Neural progenitor cell (in vitro differentiated cells): ENCODE results near the gene CBX1. TPM values are rescaled to one million over a fixed set of nuclear protein-coding genes. Genes with fewer than 3 reads are reported as not detected.
A peak's percentile ranks its signal among the peaks of the same experiment; 100 is the strongest.

Experiments
- DNase-seq: peaks from one replicate; pipeline ENCODE4 v3.0.0-alpha.2; 2016; ENCODE audit warnings: low spot score
- H2AFZ ChIP-seq: fragments of 200-600 bp; sonication (generic); replicated peaks from 2 replicates; pipeline ENCODE4 v1.6.1; 2016; ENCODE audit warnings: antibody characterized with exemption
- H3F3A ChIP-seq: fragments of 200-600 bp; sonication (generic); 2 replicates; pipeline ENCODE4 v1.6.1; 2016; ENCODE audit warnings: antibody characterized with exemption, low read depth
- H3K27ac ChIP-seq: fragments of 200-600 bp; sonication (generic); 2 replicates; pipeline ENCODE4 v1.5.1; 2016; ENCODE audit warnings: mild to moderate bottlenecking
- H3K27me3 ChIP-seq: fragments of 200-600 bp; sonication (generic); 2 replicates; pipeline ENCODE4 v1.6.1; 2016; ENCODE audit warnings: mild to moderate bottlenecking, moderate library complexity
- H3K36me3 ChIP-seq: fragments of 200-600 bp; sonication (generic); 2 replicates; pipeline ENCODE4 v1.5.1; 2016
- H3K4me1 ChIP-seq: fragments of 200-600 bp; sonication (generic); 2 replicates; pipeline ENCODE4 v1.6.1; 2016; ENCODE audit warnings: mixed run types
- H3K4me2 ChIP-seq: fragments of 200-600 bp; sonication (generic); 2 replicates; pipeline ENCODE4 v1.6.1; 2016
- H3K4me3 ChIP-seq: fragments of 200-600 bp; sonication (generic); 2 replicates; pipeline ENCODE4 v1.5.1; 2016
- H3K79me2 ChIP-seq: fragments of 200-600 bp; sonication (generic); 2 replicates; pipeline ENCODE4 v1.6.1; 2016; ENCODE audit warnings: low read depth
- H3K9ac ChIP-seq: fragments of 200-600 bp; sonication (generic); 2 replicates; pipeline ENCODE4 v1.6.1; 2016
- H3K9me3 ChIP-seq: fragments of 200-600 bp; sonication (generic); 2 replicates; pipeline ENCODE4 v1.5.1; 2016; ENCODE audit warnings: low read depth
- H4K20me1 ChIP-seq: fragments of 200-600 bp; sonication (generic); 2 replicates; pipeline ENCODE4 v1.6.1; 2016; ENCODE audit warnings: low read depth
- H3K27ac Mint-ChIP-seq: 3 replicates; pipeline ENCODE4 v1.8.0; 2021; ENCODE audit warnings: mixed read lengths
- H3K27me3 Mint-ChIP-seq: 2 replicates; pipeline ENCODE4 v1.8.0; 2022; ENCODE audit warnings: low read depth, mild to moderate bottlenecking, inconsistent platforms, moderate library complexity, mixed read lengths; ENCODE audit not compliant: insufficient read depth
- H3K36me3 Mint-ChIP-seq: 3 replicates; pipeline ENCODE4 v1.8.0; 2021; ENCODE audit warnings: mixed read lengths
- H3K4me1 Mint-ChIP-seq: 3 replicates; pipeline ENCODE4 v1.8.0; 2021; ENCODE audit warnings: mixed read lengths
- H3K4me3 Mint-ChIP-seq: 3 replicates; pipeline ENCODE4 v1.8.0; 2021; ENCODE audit warnings: mild to moderate bottlenecking, moderate library complexity, mixed read lengths
- H3K9me3 Mint-ChIP-seq: 3 replicates; pipeline ENCODE4 v1.8.0; 2020; ENCODE audit warnings: mixed read lengths
- CTCF ChIP-seq: fragments of 200-600 bp; sonication (generic); IDR thresholded peaks from 2 replicates; pipeline ENCODE4 v1.5.1; 2017; ENCODE audit warnings: antibody characterized with exemption, mild to moderate bottlenecking
- EZH2 ChIP-seq: fragments of 200-600 bp; sonication (generic); IDR thresholded peaks from 2 replicates; pipeline ENCODE4 v1.6.1; 2017; ENCODE audit warnings: antibody characterized with exemption, mild to moderate bottlenecking, moderate library complexity
- EZH2phosphoT487 ChIP-seq: fragments of 200-600 bp; sonication (generic); IDR thresholded peaks from 2 replicates; pipeline ENCODE4 v1.6.1; 2017; ENCODE audit warnings: antibody characterized with exemption
- total RNA-seq: library from RNA; depleted of rRNA; stranded (reverse); fragments of >200 nt; gene quantifications from 2 replicates; pipeline ENCODE4 v1.2.3, GENCODE V29; 2015; ENCODE audit warnings: low replicate concordance

CBX1 gene
- total RNA-seq, 1 donor from 2014 or later: 208 TPM

- peaks cover 22% of the 10 kb centered on the region for H3F3A ChIP-seq
- Mint-ChIP-seq H3K4me3 (no peak overlapping the region), H3K36me3 (peaks cover 48% of the 10 kb centered on the region)
Measured at GRCh38 chr17:48058393-48059124, 42.7 kb downstream of the CBX1 start.

GRCh38 chr17:48057626-48058025 lies 43.7 kb downstream of the CBX1 start:
- H3K27ac ChIP-seq: no peak overlapping the region
- H3K4me2 ChIP-seq: no peak overlapping the region
- no peaks in the 10 kb centered on the region for H3K36me3 ChIP-seq
- H3K79me2 ChIP-seq: peaks cover 46% of the 10 kb centered on the region
- H3K4me1 ChIP-seq: peaks cover 26% of the 10 kb centered on the region
- no peak overlapping the region for H3K9ac ChIP-seq
- H4K20me1 ChIP-seq: peaks cover 75% of the 10 kb centered on the region
- no peak for DNase-seq
- TF ChIP-seq EZH2phosphoT487: no peak
- TF ChIP-seq EZH2: no peak
- no peak for TF ChIP-seq CTCF
- no peaks in the 10 kb centered on the region for H3K27me3 ChIP-seq
- Mint-ChIP-seq H3K4me1 (peaks cover 33% of the 10 kb centered on the region), H3K36me3 (peaks cover 48% of the 10 kb centered on the region), H3K27ac (no peak overlapping the region), H3K4me3 (no peak overlapping the region), H3K9me3 (no peaks in the 10 kb centered on the region), H3K27me3 (peaks cover 11% of the 10 kb centered on the region)
- H3K9me3 ChIP-seq: no peaks in the 10 kb centered on the region
- no peak overlapping the region for H2AFZ ChIP-seq
- peaks cover 25% of the 10 kb centered on the region for H3F3A ChIP-seq
- no peak overlapping the region for H3K4me3 ChIP-seq

More at GRCh38 chr17:48058393-48059124, 42.7 kb downstream of the CBX1 start:
- no peak overlapping the region for H3K27ac ChIP-seq
- H4K20me1 ChIP-seq: peaks cover 66% of the 10 kb centered on the region
- H2AFZ ChIP-seq: no peak overlapping the region
- no peak for DNase-seq
- TF ChIP-seq EZH2 (no peak), EZH2phosphoT487 (no peak), CTCF (no peak)
- H3K79me2 ChIP-seq: peaks cover 36% of the 10 kb centered on the region
- H3K9ac ChIP-seq: no peak overlapping the region
- H3K4me1 Mint-ChIP-seq: peaks cover 24% of the 10 kb centered on the region
- no peak overlapping the region for H3K27ac Mint-ChIP-seq
- H3K4me3 ChIP-seq: no peak overlapping the region
- no peaks in the 10 kb centered on the region for H3K9me3 ChIP-seq
- no peaks in the 10 kb centered on the region for H3K27me3 ChIP-seq
- H3K27me3 Mint-ChIP-seq: peaks cover 10% of the 10 kb centered on the region
- H3K4me1 ChIP-seq: peaks cover 19% of the 10 kb centered on the region
- H3K36me3 ChIP-seq: no peaks in the 10 kb centered on the region
- no peaks in the 10 kb centered on the region for H3K9me3 Mint-ChIP-seq
- no peak overlapping the region for H3K4me2 ChIP-seq

DNA sequence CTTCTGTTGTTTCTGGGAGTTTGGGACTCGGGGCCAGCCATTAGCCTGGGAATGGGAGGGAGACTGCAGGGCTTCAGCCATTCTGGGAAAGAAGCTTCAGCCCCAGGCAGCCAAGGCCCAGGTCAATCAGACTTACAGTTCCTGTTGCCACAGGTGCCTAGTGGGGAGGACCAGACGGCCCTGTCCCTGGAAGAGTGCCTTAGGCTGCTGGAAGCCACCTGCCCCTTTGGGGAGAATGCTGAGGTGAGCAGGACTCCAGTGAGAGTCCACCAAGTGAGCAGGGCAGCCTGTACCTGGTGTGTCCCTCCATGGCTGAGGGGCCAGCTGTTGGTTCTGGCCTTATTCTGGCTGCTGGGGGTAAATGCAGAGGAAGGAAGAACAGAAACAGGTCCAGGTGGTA lies 44.4 kb downstream of the CBX1 start:
- TF ChIP-seq CTCF: no peak
- TF ChIP-seq EZH2phosphoT487: no peak
- TF ChIP-seq EZH2: no peak
- H3K27ac Mint-ChIP-seq: peak overlapping the region; percentile 42
- H3K27ac ChIP-seq: no peak overlapping the region
- H3K27me3 ChIP-seq: no peaks in the 10 kb centered on the region
- no peak overlapping the region for H3K4me2 ChIP-seq
- H2AFZ ChIP-seq: no peak overlapping the region
- H3K4me3 Mint-ChIP-seq: peak overlapping the region; percentile 24
- peaks cover 9% of the 10 kb centered on the region for H3K27me3 Mint-ChIP-seq
- H3K9ac ChIP-seq: no peak overlapping the region
- H3K36me3 ChIP-seq: no peaks in the 10 kb centered on the region
- H3K4me3 ChIP-seq: no peak overlapping the region
- peaks cover 53% of the 10 kb centered on the region for H3K79me2 ChIP-seq
- peaks cover 26% of the 10 kb centered on the region for H3K4me1 ChIP-seq
- H3K36me3 Mint-ChIP-seq: peaks cover 46% of the 10 kb centered on the region
- DNase-seq: no peak
- no peaks in the 10 kb centered on the region for H3K9me3 Mint-ChIP-seq
- no peaks in the 10 kb centered on the region for H3K9me3 ChIP-seq
- peaks cover 25% of the 10 kb centered on the region for H3F3A ChIP-seq
- H4K20me1 ChIP-seq: peaks cover 76% of the 10 kb centered on the region
- peaks cover 41% of the 10 kb centered on the region for H3K4me1 Mint-ChIP-seq
